Measurements from ENCODE around the gene CMC1.
"Not testable (repeated sequence)": the region's sequence is repeated elsewhere in the genome, so short reads cannot be mapped to it uniquely, and the experiment has no call there.

CMC1 gene

GRCh38 chr3:28247286-28247685 is 5.9 kb downstream of the CMC1 start:
- DNase-seq = no peak

GRCh38 chr3:28250999-28251398 is 9.6 kb downstream of the CMC1 start:
- no peak for DNase-seq

GRCh38 chr3:28252001-28252431 is 10.6 kb downstream of the CMC1 start:
- DNase-seq = no peak

- no peak for DNase-seq
Observed at GRCh38 chr3:28253040-28253715, 11.8 kb downstream of the CMC1 start.

- no peak for DNase-seq
Observed at GRCh38 chr3:28262001-28262400, 20.6 kb downstream of the CMC1 start.

GRCh38 chr3:28265641-28266040 is 24.2 kb downstream of the CMC1 start:
- no peak for DNase-seq

GRCh38 chr3:28267984-28268849 is 26.8 kb downstream of the CMC1 start:
- DNase-seq = no peak

- DNase-seq = no peak
Observed at GRCh38 chr3:28268989-28269388, 27.6 kb downstream of the CMC1 start.

GRCh38 chr3:28269884-28270283 is 28.5 kb downstream of the CMC1 start:
- DNase-seq = not testable (repeated sequence)

GRCh38 chr3:28273837-28274236 is 32.4 kb downstream of the CMC1 start:
- no peak for DNase-seq

- no peak for DNase-seq
Observed at GRCh38 chr3:28278918-28279317, 37.5 kb downstream of the CMC1 start.

- DNase-seq = no peak
Observed at GRCh38 chr3:28279770-28280169, 38.4 kb downstream of the CMC1 start.

- DNase-seq = no peak
Observed at GRCh38 chr3:28280781-28281180, 39.4 kb downstream of the CMC1 start.

- DNase-seq = peak; percentile 51
Observed at GRCh38 chr3:28286595-28286994, 45.2 kb downstream of the CMC1 start.

- DNase-seq = no peak
Observed at GRCh38 chr3:28287046-28287445, 45.6 kb downstream of the CMC1 start.

- DNase-seq = no peak
Observed at GRCh38 chr3:28290863-28291300, 49.5 kb downstream of the CMC1 start.

GRCh38 chr3:28291577-28291976 is 50.2 kb downstream of the CMC1 start:
- DNase-seq = no peak

- no peak for DNase-seq
Observed at GRCh38 chr3:28292622-28293021, 51.2 kb downstream of the CMC1 start.

GRCh38 chr3:28294667-28295413 is 53.4 kb downstream of the CMC1 start:
- DNase-seq = no peak

GRCh38 chr3:28295898-28296490 is 54.6 kb downstream of the CMC1 start:
- DNase-seq = no peak

- DNase-seq = no peak
Observed at GRCh38 chr3:28299705-28300104, 58.3 kb downstream of the CMC1 start.

- no peak for DNase-seq
Observed at GRCh38 chr3:28300345-28300962, 59.0 kb downstream of the CMC1 start.

GRCh38 chr3:28301688-28302087 is 60.3 kb downstream of the CMC1 start:
- DNase-seq = no peak

Measured in DMS53 (cell line).